22Rv1 (cell line): Measurements from ENCODE around the gene CD274.

Experiments
- CTCF ChIP-seq: fragments of 450-650 bp; IDR thresholded peaks from 2 replicates; pipeline ENCODE4 v1.5.1; 2017; ENCODE audit warnings: mild to moderate bottlenecking
- ZFX ChIP-seq: fragments of 450-650 bp; IDR thresholded peaks from 2 replicates; pipeline ENCODE4 v1.6.1; 2017; ENCODE audit warnings: antibody characterized with exemption, borderline replicate concordance

GRCh38 chr9:5510360-5510931 lies 60.1 kb downstream of the CD274 start, which contains the start of gene PDCD1LG2:
- TF ChIP-seq CTCF (no peak), ZFX (no peak)
